Measurements from ENCODE around the gene AMZ1. TPM values are rescaled to one million over a fixed set of nuclear protein-coding genes. Genes with fewer than 3 reads are reported as not detected.

AMZ1 gene
- total and polyA plus RNA-seq, 2 experiments from 2014 or later, result 3.4 to 5.9 TPM

DNA sequence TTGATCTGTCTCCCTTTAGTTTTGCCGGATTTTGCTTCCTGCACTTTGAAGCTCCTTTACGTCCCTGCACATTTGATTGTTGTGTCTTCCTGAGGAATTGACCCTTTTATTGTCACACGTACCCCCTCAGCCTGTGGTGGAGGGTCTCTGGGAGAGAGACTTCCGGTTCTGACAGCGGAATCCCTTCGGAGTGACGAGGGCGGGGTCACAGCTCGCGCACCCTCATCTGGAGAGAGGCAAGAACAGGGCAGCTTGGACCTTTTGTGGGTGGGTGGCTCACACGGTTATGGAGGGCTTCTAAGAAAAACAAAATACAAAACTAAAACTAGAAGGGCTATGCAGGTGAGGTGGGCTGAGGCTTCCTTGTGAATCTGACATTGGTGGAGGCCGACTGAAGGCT lies 26.0 kb downstream of the AMZ1 start:
- Histone ChIP-seq H3K36me3 (ENCODE audit: low read depth) (no peaks in the 10 kb centered on the region), H3K4me1 (ENCODE audit: insufficient read depth) (no peaks in the 10 kb centered on the region), H3K27ac (no peak overlapping the region), H3K79me2 (ENCODE audit: insufficient read depth) (no peaks in the 10 kb centered on the region), H3K9me3 (ENCODE audit: low read depth) (no peaks in the 10 kb centered on the region), H4K20me1 (ENCODE audit: insufficient read depth) (no peaks in the 10 kb centered on the region), H3K4me2 (ENCODE audit: unreplicated experiment) (no peak overlapping the region), H3F3A (ENCODE audit: insufficient read depth) (no peaks in the 10 kb centered on the region), H3K9ac (no peak overlapping the region), H3K4me3 (no peak overlapping the region), H3K27me3 (replicated peaks; ENCODE audit: insufficient read depth) (no peaks in the 10 kb centered on the region), H3K9me2 (ENCODE audit: insufficient read depth) (no peaks in the 10 kb centered on the region), H2AFZ (no peak overlapping the region)
- no peak for DNase-seq
- TF ChIP-seq EZH2phosphoT487 (IDR thresholded peaks at IDR 0.05; ENCODE audit: insufficient read depth, low read depth) (no peak), EZH2 (IDR thresholded peaks at IDR 0.05; ENCODE audit: insufficient read depth, poor library complexity, severe bottlenecking) (no peak)
- in situ Hi-C loops (cut with MboI), result loop anchor here (25.0 kb wide), 1 partner anchor 448 kb away; no protein-coding TSS in a partner anchor
- 75 to 76% methylated on average over 12 of the region's 12 CpGs for WGBS, 2 experiments (ENCODE audit: low coverage in 1 of 2, low lambda C conversion rate in 2 of 2, missing lambda C conversion rate in 2 of 2)

DNA sequence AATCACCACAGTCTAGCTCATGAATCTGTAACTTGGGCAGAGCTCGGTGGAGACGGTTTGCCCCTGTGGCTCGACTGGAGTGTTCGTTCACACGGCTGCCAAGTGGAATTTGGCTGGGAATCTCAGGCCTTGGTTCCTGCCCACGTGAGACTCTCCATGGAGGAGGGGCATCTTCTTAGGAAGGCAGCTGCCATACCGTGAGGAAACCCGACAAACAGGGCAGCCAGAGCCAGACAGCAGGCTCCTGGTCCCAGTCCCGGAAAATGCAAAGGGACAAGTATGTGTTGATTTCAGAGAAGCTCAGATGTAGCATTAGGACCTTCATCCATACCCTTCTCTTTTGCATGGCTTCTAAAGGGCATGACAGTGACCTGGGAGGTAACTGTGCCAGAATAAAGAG lies 26.6 kb downstream of the AMZ1 start:
- H3K9ac ChIP-seq, result no peak overlapping the region
- no peaks in the 10 kb centered on the region for H3F3A ChIP-seq (ENCODE audit: insufficient read depth)
- H3K36me3 ChIP-seq (ENCODE audit: low read depth), result no peaks in the 10 kb centered on the region
- no peaks in the 10 kb centered on the region for H3K79me2 ChIP-seq (ENCODE audit: insufficient read depth)
- H3K9me2 ChIP-seq (ENCODE audit: insufficient read depth), result no peaks in the 10 kb centered on the region
- no peaks in the 10 kb centered on the region for H4K20me1 ChIP-seq (ENCODE audit: insufficient read depth)
- H3K4me1 ChIP-seq (ENCODE audit: insufficient read depth), result no peaks in the 10 kb centered on the region
- no peak overlapping the region for H3K4me2 ChIP-seq (ENCODE audit: unreplicated experiment)
- H2AFZ ChIP-seq, result no peak overlapping the region
- TF ChIP-seq EZH2phosphoT487 (IDR thresholded peaks at IDR 0.05; ENCODE audit: insufficient read depth, low read depth), result no peak
- TF ChIP-seq EZH2 (IDR thresholded peaks at IDR 0.05; ENCODE audit: insufficient read depth, poor library complexity, severe bottlenecking), result no peak
- H3K9me3 ChIP-seq (ENCODE audit: low read depth), result no peaks in the 10 kb centered on the region
- H3K27ac ChIP-seq, result no peak overlapping the region
- no peak overlapping the region for H3K4me3 ChIP-seq
- WGBS, 2 experiments (ENCODE audit: low coverage in 1 of 2, low lambda C conversion rate in 2 of 2, missing lambda C conversion rate in 2 of 2), result 96 to 98% methylated on average over 9 of the region's 9 CpGs
- DNase-seq, result no peak
- no peaks in the 10 kb centered on the region for H3K27me3 ChIP-seq (replicated peaks; ENCODE audit: insufficient read depth)
- in situ Hi-C loops (cut with MboI), result loop anchor here (25.0 kb wide), 1 partner anchor 448 kb away; no protein-coding TSS in a partner anchor

DNA sequence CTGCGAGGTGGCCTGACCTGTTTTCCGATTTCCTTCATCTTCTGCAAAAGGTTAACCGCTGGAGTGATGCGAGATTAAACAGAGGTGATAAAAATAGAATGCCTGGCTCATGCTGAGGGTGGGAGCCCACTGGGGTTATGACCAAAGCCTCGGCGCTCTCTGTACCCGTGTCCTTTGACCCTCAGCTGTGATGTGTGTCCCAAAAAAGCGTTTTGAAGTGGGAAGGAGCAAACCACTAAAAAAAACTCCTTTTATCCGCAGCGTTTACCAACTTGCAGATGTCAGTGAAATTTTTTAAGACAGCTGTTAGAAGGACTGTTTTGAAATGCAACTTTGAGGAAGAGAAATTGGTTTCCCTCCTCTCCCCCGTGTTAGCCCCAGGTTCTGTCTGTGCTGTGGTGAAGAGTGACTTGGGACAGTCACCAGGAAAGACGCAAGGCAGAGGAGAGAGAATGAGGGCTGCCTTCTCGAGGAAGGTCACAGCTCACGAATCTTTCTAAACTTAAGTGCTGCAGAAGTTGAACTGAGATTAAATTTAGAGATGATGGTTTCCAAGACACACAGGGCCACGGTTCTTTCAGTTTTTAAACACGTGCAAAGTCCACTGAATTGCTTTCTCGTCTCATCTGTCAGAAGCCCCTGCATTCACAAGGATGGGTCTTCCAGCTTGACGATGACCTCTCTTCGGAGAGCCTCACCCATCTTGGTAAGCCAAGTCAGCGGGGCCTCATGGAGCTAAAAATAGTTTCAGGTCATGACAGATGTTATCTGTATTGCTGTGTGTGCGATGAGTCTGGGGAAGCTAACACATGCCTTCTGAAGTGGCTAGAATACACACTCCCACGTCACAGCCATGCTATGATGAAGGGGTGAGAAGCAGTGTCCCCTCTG lies 27.6 kb downstream of the AMZ1 start:
- Histone ChIP-seq H3K9me2 (ENCODE audit: insufficient read depth) (no peaks in the 10 kb centered on the region), H3K79me2 (ENCODE audit: insufficient read depth) (no peaks in the 10 kb centered on the region), H3K27ac (no peak overlapping the region), H3F3A (ENCODE audit: insufficient read depth) (no peaks in the 10 kb centered on the region), H3K4me1 (ENCODE audit: insufficient read depth) (no peaks in the 10 kb centered on the region), H3K36me3 (ENCODE audit: low read depth) (no peaks in the 10 kb centered on the region), H3K9ac (no peak overlapping the region), H3K4me2 (ENCODE audit: unreplicated experiment) (no peak overlapping the region), H2AFZ (no peak overlapping the region), H3K27me3 (replicated peaks; ENCODE audit: insufficient read depth) (no peaks in the 10 kb centered on the region), H4K20me1 (ENCODE audit: insufficient read depth) (no peaks in the 10 kb centered on the region), H3K9me3 (ENCODE audit: low read depth) (no peaks in the 10 kb centered on the region), H3K4me3 (no peak overlapping the region)
- in situ Hi-C loops (cut with MboI), result loop anchor here (25.0 kb wide), 1 partner anchor 447 kb away; no protein-coding TSS in a partner anchor
- 71 to 77% methylated on average over 22 of the region's 22 CpGs for WGBS, 2 experiments (ENCODE audit: low coverage in 1 of 2, low lambda C conversion rate in 2 of 2, missing lambda C conversion rate in 2 of 2)
- no peak for TF ChIP-seq EZH2 (IDR thresholded peaks at IDR 0.05; ENCODE audit: insufficient read depth, poor library complexity, severe bottlenecking)
- no peak for TF ChIP-seq EZH2phosphoT487 (IDR thresholded peaks at IDR 0.05; ENCODE audit: insufficient read depth, low read depth)
- DNase-seq, result no peak

DNA sequence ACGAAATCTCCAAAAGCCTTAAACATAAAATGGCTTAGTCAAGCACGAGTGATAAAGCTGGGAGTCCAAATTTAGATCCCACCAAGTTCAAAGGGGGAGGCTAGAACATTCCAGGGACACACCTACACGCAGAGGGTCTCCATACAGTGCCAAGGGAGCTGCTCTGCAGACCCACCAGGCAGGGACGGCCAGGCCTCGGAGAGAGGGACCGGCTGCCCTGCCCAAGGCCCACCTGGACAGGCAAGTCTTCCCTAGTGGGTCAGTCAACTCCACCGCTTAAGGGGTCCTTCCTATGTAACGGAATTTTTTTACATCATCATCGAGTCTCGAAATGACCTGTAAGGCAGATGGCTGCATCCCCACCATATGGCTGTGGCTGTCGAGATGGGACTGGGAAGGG lies 28.5 kb downstream of the AMZ1 start:
- H3K79me2 ChIP-seq (ENCODE audit: insufficient read depth), result no peaks in the 10 kb centered on the region
- no peaks in the 10 kb centered on the region for H3F3A ChIP-seq (ENCODE audit: insufficient read depth)
- no peak for DNase-seq
- no peak overlapping the region for H3K4me2 ChIP-seq (ENCODE audit: unreplicated experiment)
- 94 to 95% methylated on average over 11 of the region's 11 CpGs for WGBS, 2 experiments (ENCODE audit: low coverage in 1 of 2, low lambda C conversion rate in 2 of 2, missing lambda C conversion rate in 2 of 2)
- no peak for TF ChIP-seq EZH2phosphoT487 (IDR thresholded peaks at IDR 0.05; ENCODE audit: insufficient read depth, low read depth)
- TF ChIP-seq EZH2 (IDR thresholded peaks at IDR 0.05; ENCODE audit: insufficient read depth, poor library complexity, severe bottlenecking), result no peak
- H3K36me3 ChIP-seq (ENCODE audit: low read depth), result no peaks in the 10 kb centered on the region
- no peak overlapping the region for H3K27ac ChIP-seq
- no peak overlapping the region for H3K9ac ChIP-seq
- in situ Hi-C loops (cut with MboI), result loop anchor here (25.0 kb wide), 1 partner anchor 446 kb away; no protein-coding TSS in a partner anchor
- no peaks in the 10 kb centered on the region for H3K9me2 ChIP-seq (ENCODE audit: insufficient read depth)
- no peaks in the 10 kb centered on the region for H3K4me1 ChIP-seq (ENCODE audit: insufficient read depth)
- no peaks in the 10 kb centered on the region for H3K27me3 ChIP-seq (replicated peaks; ENCODE audit: insufficient read depth)
- no peaks in the 10 kb centered on the region for H3K9me3 ChIP-seq (ENCODE audit: low read depth)
- no peak overlapping the region for H3K4me3 ChIP-seq
- no peak overlapping the region for H2AFZ ChIP-seq
- no peaks in the 10 kb centered on the region for H4K20me1 ChIP-seq (ENCODE audit: insufficient read depth)
